GM19025 (cell line): ENCODE measurements around the gene TMEM150A.
"Not testable (repeated sequence)": the region's sequence is repeated elsewhere in the genome, so short reads cannot be mapped to it uniquely, and the experiment has no call there.

Experiments used
- ATAC-seq: cut with Tn5 transposase; IDR thresholded peaks from one replicate; pipeline ENCODE4 v1.9.1; 2021; ENCODE audit warnings: mild to moderate bottlenecking, low read depth, moderate library complexity; ENCODE audit not compliant: unreplicated experiment

TMEM150A gene

DNA sequence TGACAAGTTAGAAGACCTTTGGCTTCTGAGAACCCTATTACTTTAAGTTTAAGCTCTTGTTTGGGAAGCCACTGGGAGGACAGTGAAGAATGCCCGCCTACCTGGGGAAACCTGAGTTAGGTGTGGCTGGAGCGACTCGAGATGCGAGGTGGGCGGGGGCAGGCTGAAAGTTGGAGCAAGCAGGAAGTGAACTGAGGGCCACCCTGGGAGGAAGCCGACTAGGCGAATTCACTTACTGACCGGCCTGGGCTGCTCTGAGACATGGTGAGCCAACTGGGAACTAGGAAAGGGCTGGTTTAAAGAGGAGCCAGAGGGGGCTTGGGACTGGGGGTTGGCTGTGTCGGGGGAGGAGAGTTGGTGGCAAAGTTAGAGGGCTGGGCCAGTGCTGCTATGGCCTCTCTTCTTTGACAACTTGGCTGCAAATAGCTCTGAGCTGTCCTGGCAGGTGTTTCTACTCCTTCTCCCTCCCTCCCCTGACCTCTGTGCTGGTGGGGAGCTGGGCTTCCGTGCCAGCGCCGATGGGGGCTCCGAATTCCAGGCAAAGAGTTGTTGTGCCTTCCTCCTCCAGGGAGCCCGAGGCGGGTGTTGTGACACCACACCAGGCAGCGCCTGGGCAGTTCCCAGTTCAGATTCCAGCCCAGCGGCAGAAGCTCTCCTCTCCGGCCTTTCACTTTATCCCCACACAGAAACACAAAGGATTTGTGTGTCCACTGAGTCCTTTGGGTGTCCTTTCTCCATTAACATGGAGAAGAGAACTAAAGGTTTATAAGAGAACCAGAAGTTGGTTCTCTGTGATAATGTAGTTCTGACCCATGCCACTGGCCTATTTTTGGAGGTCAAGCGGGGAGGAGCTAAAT, 24.9 kb downstream of the TMEM150A start, which contains the start of gene VAMP8:
VAMP8 (plus strand) TSS at position 201 of the 857 bp plus-strand sequence; CDS start at position 262, 61 bp downstream.
- peak; percentile 74 for ATAC-seq

DNA sequence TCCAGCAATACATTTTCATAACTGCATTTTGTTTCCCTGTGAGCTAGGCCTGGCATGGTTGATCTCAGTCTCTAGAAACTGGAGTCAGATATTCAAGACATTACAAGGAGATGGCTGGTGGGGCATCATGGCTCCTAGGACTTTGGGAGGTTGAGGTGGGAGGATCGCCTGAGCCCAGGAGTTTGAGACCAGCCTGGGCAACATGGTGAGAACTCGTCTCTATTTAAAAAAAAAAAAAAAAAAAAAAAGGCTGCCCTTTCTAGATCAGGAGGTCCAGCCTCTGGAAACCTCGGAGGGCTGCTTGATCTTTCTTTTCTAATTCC, 25.5 kb downstream of the TMEM150A start:
- ATAC-seq = no peak

DNA sequence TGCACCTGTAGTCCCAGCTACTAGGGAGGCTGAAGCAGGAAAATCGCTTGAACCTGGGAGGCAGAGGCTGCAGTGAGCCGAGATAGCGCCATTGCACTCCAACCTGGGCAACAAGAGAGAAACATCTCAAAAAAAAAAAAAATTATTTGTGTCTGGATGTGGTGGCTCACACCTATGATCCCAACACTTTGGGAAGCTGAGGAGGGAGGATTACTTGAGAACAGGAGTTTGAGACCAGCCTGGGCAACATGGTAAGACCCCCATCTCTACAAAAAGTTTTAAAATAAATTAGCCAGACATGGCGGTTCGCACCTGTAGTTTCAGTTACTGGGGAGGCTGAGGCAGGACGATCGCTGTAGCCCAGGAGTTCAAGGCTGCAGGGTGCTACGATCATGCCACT, 26.8 kb downstream of the TMEM150A start:
- no peak for ATAC-seq

DNA sequence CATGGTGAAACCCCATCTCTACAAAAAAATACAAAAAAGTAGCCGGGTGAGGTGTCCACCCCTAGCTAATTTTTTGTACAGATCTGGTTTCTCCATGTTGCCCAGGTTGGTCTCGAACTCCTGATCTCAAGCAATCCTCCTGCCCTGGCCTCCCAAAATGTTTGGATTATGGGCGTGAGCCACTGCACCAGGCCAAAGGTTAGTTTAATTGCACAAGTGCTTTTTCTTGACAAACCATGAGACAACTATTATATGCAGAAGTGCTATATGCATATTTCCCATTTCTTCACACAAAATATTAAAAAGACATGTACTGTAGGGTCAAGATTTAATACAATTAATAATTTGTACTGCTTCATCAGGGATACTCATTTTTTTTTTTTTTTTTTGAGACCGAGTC, 36.2 kb downstream of the TMEM150A start:
- no peak for ATAC-seq

DNA sequence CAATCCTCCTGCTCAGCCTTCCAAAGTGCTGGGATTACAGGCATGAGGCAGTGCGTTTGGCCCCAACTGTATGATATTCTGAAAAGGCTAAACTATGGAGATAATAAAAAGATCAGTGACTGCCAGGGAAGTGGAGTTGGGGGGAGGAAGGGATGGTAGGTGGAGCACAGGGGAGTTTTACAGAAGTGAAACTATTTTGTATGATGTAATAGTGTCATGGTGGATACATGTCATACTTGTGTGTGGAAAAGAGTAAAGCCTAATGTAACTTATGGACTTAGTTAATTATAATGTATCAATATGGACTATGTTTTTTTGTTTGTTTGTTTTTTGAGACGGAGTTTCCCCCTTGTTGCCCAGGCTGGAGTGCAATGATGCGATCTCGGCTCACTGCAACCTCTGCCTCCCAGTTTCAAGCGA, 38.3 kb downstream of the TMEM150A start:
- no peak for ATAC-seq

DNA sequence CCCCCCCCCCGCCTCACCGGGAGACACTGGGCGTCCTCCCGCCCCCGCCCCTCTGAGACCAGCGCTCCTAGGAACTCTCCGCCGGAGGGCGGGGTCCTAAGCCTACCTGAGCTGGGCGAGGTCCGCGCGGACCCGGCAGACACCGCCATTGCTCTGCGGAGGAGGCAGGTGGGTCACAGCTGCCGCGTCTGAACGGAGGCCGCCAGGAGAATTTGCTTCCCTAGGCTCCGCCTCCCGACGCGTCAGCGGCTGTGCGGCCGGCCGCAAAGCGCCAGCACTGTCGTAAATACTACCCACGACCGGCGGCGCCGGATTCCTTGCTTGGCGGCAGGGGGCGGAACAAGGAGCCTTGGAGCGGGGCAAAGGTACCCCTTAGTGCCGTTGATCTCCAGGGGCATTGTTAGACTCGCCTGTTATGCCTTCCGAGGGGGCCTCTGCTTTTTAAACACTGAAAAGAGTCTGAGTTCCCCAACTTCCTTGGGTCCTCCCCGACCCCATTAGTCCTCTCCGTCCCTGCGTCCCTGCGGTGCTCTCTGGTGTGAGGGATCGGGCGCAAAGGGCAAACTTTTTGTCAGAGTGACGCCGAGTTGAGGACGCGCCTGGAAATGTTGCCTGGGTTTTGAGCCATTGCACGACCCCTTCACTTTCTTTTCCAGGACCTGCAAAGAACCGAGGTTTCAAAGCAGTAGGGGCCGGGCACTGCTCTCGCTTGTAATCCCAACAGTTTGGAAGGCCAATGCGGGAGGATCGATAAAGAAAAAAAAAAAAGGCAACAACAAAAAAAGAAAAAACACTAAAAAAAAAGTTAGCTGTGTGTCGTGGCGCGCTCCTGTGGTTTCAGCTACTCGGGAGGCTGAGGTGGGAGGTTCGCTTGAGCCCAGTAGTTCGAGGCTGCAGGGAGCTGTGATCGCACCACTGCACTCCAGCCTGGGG, 41.0 kb downstream of the TMEM150A start, which contains the start of gene GGCX:
GGCX (minus strand) TSS at position 214 of the 933 bp plus-strand sequence; CDS start at position 149, 65 bp downstream.
- ATAC-seq = peak; percentile 94

DNA sequence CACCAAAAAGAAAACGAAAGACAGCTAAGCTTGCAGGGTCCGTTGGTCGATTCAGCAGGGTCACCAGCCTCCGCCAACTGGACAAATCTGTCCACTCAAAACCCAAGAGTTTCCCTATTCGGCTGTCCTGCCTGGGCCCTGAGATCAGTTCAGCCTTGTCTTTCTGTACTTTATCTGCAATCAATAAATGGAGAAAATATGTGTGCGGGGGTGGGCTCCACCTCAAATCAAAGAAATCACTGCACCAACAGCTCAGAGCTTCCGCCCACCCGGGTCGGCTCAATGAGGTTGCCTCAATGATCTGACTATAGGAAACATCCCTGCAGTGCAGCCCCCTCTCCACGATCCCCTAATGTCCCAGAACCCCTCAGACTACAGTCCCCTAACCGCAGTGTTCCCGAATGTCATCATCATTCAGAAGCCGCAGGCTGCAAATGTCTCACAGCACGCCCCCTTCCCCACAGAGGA, 41.7 kb downstream of the TMEM150A start:
- peak; percentile 5 for ATAC-seq

DNA sequence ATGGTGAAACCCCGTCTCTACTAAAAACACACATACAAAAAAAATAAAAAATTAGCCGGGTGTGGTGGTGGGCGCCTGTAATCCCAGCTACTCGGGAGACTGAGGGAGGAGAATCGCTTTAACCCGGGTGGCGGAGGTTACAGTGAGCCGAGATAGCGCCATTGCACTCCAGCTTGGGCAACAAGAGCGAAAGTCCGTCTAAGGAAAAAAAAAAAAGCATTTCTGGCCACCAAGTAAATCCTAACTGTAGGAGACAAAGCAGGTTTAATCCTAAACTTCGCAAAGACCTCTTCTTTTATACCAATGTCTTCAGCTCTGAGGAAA, 42.1 kb downstream of the TMEM150A start:
- ATAC-seq = not testable (repeated sequence)

DNA sequence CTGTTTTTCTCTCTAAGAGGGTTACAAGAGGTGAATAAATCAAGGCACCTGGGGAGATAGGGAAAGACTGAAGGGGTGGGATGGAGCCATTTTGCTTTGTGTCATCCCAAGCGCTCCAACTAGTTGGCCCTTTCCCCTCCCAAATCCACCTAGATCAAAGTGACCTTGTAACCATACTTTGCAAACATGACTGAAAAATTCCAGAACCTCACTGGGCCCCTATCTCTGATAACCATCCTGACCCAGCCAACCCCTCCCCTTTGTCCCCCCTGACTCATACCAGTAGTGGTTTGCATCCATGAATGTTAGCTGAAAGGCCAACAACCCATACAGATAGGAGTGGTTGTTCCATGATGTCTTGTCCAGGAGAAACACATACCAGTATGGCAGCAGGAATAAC, 44.3 kb downstream of the TMEM150A start:
- ATAC-seq = no peak

DNA sequence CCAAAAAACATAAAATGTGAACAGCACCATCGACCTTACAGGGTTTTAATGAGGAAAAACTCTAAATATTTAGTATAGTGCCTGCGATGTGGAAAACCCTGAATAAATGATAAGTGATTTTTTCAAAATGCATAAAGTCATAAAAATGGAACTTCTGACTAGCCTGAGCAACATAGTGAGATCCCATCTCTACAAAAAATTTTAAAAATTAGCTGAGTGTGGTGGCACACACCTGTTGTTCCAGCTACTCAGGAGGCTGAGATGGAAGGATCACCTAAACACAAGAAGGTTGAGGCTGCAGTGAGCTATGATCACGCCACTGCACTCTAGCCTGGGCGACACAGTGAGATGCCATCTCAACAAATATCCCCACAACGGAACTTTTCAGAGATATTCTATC, 45.4 kb downstream of the TMEM150A start:
- no peak for ATAC-seq

DNA sequence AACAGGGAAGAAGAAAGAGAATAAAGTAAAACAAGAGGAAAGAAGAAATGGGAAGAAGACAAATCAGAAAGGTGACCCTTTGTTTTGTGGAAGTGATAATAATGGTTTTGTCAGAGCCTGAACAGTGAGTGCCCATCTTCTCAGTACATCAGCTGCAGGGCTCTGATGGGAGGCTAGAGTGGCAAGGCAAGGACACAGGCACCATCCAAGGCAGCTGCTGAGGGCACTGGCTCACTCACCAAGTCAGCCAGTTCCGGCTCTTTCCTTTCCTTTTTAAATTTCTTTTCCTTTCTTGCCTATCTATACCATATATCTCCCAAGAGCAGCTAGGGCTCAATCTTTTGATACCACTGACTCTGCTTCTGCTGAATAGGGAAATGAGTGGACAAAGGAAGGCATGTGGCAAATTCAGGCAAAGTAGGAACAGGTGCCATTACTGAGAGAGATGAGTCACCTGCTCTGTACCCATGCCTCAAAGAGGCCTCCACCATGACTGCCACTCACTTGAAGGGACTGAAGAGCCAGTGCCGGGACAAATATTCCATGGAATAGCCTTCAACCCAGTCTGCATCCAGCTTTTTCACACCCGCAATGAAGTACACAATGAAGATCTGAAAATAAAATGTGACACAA, 47.4 kb downstream of the TMEM150A start:
- no peak for ATAC-seq

DNA sequence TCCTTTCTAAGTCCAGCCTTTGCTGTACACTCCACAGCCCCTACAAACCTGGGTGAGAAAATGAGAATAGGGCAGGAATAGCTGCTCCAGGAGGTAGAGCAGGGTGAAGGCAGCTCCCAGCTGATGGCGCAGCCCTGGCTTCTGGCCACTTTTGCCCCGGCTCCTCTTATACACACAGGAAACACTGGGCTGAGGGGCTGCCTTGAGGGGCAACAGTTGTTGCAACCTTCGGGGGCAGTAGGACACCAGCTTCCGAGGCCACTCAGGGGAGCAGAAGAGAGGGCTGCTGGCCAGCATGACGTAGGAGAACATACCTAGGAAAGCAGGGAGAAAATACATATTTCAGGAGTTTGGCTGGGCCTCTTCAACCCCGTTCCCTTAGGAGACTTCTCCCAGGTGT, 49.3 kb downstream of the TMEM150A start:
- ATAC-seq = no peak

DNA sequence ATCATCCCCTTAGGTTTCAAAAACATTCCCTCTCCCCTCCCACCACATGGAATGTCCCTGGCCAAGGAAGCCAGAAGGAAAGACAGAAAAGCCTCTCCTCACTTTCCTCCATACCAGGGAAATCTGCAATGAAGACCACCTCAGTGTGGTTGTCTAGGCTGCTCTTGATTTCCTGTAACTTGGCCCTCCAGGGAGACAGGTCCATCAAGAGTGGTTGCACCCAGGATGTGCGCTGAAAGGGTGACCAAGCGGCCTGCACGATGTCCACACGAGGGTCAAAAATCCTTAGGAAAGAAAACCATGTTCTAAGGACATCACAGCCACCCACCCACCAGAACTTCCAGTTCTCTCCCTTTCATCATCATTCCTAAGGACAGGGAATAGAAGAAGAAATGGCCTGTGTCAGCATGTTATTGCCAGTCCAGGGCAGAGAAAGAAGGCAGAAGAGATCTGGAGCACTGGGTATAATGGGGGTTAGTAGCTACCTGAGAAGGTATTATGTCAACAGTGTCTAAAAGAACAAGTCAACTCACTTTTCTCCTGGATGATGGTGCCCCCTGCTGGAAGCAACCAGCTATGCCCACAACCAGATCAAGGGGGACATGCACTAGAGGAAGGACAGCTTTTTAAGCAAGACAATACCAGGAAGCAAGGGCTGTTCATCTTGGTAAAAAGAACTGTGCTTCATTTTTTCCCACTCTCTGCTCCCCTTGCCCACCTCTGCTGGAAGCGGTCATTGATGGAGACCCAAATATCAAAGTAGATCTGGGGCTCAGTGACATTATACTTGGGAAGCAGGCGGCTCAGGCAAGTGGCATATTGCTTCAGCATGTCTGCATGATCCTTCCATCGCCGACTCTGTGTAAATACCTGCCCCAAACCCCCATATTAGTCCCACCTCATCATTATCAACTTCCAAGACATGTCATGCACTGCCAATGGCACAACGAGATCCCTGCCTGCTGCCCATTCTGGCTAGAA, 50.5 kb downstream of the TMEM150A start:
- ATAC-seq = no peak

DNA sequence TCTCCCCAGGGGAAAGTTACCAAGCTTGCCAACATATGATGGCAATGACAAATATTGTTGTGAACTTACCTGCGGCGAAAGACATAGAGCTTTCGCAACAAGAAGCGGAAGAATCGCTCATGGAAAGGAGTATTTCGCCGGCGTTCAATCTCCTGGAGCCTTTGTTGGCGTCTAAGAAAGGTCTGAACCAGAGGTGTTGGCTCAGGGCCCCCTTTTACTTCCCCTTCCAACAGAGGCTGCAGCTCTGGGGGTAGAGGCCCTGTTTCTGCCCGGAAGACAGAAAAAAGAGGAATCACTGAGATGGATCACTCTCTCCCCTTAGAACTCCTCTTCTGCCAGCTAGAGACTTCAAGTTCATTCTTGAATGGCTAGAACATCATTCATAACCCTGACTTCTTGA, 52.0 kb downstream of the TMEM150A start:
- no peak for ATAC-seq

DNA sequence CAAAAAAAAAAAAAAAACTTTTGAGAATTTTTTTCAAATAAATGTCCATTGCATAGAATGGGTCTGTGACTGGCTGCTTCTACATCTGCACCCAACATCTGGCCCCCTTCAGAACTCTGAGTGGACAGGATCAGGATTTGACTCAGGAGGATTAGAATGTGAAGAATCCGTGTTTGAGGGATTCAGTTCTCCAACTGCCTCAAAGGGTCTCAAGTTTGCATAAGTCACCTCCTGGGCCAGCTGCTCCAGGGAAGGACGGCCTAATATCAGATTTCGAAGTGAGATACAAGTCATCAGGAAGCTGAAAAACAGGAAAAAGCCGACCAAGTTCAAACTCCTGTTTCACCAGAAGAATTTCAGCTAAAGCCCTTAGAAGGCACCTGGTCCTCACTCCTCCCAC, 52.7 kb downstream of the TMEM150A start:
- ATAC-seq = no peak

DNA sequence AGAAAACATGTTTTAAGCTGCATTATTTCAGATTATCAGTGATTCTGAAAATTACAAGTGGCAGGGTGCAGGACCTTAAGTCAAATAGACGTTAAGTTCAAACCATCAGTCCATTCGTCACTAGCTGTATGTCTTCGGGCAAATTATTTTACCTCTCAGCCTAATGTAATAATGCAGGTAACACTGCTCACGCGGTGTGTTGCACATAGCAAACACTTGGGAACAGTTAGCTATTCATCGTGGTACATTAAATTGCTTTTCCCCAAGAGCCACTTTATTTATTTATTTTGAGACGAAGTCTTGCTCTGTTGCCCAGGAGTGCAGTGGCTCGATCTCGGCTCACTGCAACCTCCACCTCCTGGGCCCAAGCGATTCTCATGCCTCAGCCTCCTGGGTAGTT, 53.4 kb downstream of the TMEM150A start:
- ATAC-seq = no peak

DNA sequence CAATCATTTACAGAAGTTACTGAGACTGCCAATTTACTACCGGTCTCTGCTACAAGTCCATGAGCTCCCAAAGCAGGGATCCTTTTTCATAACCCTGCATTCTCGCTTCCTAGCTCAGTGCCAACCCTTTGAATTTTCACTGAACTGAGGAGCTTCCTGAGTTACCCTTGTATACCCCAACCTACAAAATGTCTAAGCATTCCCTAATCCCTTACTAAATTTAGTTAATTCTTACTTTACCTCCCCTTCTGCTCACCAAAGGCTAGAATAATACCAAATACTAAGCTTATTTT, 53.9 kb downstream of the TMEM150A start:
- no peak for ATAC-seq
